SJSA1 (cell line): Measurements from ENCODE around the gene NDNF. TPM values are rescaled to one million over a fixed set of nuclear protein-coding genes. Genes with fewer than 3 reads are reported as not detected.

Experiments used
- DNase-seq, 2 experiments: peaks; one replicate each; pipeline ENCODE4 v3.0.0-alpha.2; 2015 to 2020; ENCODE audit warnings: low spot score in 2 of 2, low read depth in 1 of 2
- H3K27ac ChIP-seq: fragments of 250-450 bp; sonication (Bioruptor Pico); 2 replicates; pipeline ENCODE4 v1.5.1; 2020; ENCODE audit warnings: mild to moderate bottlenecking, moderate library complexity
- H3K27me3 ChIP-seq: fragments of 250-450 bp; sonication (Bioruptor Pico); replicated peaks from 2 replicates; pipeline ENCODE4 v1.5.1; 2020; ENCODE audit warnings: mild to moderate bottlenecking, moderate library complexity
- H3K36me3 ChIP-seq: fragments of 250-450 bp; sonication (Bioruptor Pico); 2 replicates; pipeline ENCODE4 v1.5.1; 2020; ENCODE audit warnings: mild to moderate bottlenecking
- H3K4me1 ChIP-seq: fragments of 250-450 bp; sonication (Bioruptor Pico); replicated peaks from 2 replicates; pipeline ENCODE4 v1.6.1; 2021; ENCODE audit warnings: mild to moderate bottlenecking
- H3K4me3 ChIP-seq: fragments of 250-450 bp; sonication (Bioruptor Pico); 2 replicates; pipeline ENCODE4 v1.5.1; 2020; ENCODE audit warnings: mild to moderate bottlenecking
- H3K9me3 ChIP-seq: fragments of 250-450 bp; sonication (Bioruptor Pico); replicated peaks from 2 replicates; pipeline ENCODE4 v1.5.1; 2020; ENCODE audit warnings: mild to moderate bottlenecking
- total RNA-seq: library from RNA; depleted of rRNA; stranded (reverse); fragments of >200 nt; shearing (Covaris generic); gene quantifications from 2 replicates; pipeline ENCODE4 v1.2.3, GENCODE V29; 2014

NDNF gene
- total RNA-seq, 1 experiment from 2014 or later, result not detected

DNA sequence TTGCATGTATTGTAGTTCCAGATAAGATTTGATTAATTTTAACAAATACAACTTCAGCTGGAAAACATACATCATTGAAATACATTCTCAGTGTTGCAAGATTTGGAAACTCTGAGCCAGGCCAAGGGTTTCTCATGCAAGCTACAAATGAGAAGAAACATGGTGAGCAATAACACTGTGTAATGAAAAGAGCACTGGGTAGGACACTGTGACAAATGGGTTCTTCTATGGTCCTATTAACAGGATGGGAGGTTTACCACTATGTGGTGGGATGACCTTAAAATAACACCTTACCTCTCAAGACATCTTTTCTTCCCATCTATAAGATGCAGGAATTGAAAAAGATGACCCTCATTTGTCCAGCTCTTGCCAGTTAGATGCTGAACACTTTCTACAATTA, 19.6 kb upstream of the NDNF start:
- DNase-seq, result no peak
- Histone ChIP-seq H3K4me1 (no peaks in the 10 kb centered on the region), H3K4me3 (no peak overlapping the region), H3K27ac (no peak overlapping the region), H3K36me3 (no peaks in the 10 kb centered on the region), H3K27me3 (0 out of 2 replicates have a peak, but pooled peaks cover 4% of the 10 kb centered on the region), H3K9me3 (no peaks in the 10 kb centered on the region)

DNA sequence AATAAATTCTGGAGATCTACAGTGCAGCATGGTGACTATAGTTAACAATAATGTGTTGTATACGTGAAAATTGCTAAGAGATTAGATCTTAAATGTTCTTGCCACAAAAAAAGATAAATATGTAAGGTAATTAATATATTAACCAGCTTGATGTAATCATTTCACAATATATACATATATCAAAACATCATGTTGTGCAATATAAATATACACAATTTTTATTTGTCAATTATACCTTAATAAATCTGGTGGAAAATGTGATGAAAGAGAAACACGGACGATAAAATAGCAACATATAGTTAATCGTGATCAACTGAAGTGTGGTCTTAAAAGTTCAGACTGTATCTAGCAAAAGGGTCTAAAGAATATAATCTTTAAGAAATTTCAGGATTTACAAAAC, 16.5 kb upstream of the NDNF start:
- H3K27ac ChIP-seq, result no peak overlapping the region
- H3K27me3 ChIP-seq, result 0 out of 2 replicates have a peak, but pooled peaks cover 4% of the 10 kb centered on the region
- H3K9me3 ChIP-seq, result no peaks in the 10 kb centered on the region
- H3K36me3 ChIP-seq, result no peaks in the 10 kb centered on the region
- no peak overlapping the region for H3K4me3 ChIP-seq
- DNase-seq, result no peak
- no peaks in the 10 kb centered on the region for H3K4me1 ChIP-seq

DNA sequence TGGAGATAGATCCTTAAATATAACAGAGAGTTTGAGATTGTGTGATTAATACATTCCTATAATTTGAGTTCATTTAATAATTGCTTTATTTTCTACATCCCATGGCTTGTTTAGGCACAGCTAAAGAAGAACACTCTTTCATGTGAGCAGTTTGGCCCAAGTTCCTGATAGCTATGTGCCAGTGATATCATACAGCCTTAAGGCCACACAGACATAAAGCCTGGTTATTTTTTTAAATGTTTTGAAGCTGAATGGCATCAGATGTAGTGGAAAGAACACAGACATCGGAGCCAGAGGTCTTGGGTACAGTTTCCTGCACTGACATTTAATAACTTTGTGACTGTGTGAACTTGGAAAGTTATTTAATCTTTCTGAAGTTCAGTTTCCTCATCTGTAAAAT, 7.0 kb upstream of the NDNF start:
- no peaks in the 10 kb centered on the region for H3K36me3 ChIP-seq
- DNase-seq, result no peak
- H3K4me3 ChIP-seq, result no peak overlapping the region
- H3K4me1 ChIP-seq, result no peaks in the 10 kb centered on the region
- H3K9me3 ChIP-seq, result no peaks in the 10 kb centered on the region
- peaks cover 44% of the 10 kb centered on the region for H3K27me3 ChIP-seq
- H3K27ac ChIP-seq, result no peak overlapping the region

DNA sequence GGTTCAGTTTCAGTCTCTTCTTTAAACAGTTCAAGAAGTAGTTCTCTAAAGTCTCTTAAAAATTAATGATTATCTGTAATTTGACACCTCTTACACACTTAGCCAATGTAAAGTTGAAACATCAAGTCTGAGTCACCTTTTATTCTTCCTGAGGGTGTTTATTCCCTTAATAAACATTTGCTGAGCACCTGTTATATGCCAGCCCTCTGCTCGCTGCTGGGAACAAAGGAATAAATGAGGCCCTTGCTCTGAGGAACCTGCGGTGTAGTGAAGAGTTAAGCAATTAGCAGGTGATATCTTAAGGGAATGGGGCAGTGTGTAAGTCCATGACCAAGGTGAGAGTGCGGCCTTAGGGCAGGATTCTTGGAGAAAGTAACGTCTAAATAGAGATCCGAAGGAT, 5.2 kb upstream of the NDNF start:
- Histone ChIP-seq H3K27me3 (peaks cover 58% of the 10 kb centered on the region), H3K4me3 (no peak overlapping the region), H3K36me3 (no peaks in the 10 kb centered on the region), H3K27ac (no peak overlapping the region), H3K9me3 (no peaks in the 10 kb centered on the region), H3K4me1 (peaks cover 4% of the 10 kb centered on the region)
- DNase-seq, result no peak

DNA sequence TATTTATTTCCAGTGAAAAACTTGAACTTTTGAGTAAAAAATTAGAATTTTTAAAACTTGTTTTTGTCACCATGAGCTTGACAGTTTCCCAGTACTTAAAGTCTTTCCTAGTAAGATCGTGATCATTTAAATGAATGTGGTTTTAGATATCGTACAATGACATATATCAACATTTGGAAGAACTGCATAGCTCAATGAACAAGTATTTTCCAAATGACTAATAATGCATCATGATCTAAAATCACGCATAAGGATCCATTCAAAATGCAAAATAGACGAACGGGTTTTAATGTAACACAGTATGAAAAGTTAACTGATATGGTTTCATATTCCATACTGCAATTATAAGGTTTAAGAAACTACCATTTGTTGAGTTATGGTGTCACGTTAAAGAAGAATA, 4.1 kb upstream of the NDNF start:
- DNase-seq, result no peak
- Histone ChIP-seq H3K36me3 (no peaks in the 10 kb centered on the region), H3K27me3 (peaks cover 62% of the 10 kb centered on the region), H3K9me3 (no peaks in the 10 kb centered on the region), H3K27ac (no peak overlapping the region), H3K4me3 (no peak overlapping the region), H3K4me1 (peaks cover 13% of the 10 kb centered on the region)

DNA sequence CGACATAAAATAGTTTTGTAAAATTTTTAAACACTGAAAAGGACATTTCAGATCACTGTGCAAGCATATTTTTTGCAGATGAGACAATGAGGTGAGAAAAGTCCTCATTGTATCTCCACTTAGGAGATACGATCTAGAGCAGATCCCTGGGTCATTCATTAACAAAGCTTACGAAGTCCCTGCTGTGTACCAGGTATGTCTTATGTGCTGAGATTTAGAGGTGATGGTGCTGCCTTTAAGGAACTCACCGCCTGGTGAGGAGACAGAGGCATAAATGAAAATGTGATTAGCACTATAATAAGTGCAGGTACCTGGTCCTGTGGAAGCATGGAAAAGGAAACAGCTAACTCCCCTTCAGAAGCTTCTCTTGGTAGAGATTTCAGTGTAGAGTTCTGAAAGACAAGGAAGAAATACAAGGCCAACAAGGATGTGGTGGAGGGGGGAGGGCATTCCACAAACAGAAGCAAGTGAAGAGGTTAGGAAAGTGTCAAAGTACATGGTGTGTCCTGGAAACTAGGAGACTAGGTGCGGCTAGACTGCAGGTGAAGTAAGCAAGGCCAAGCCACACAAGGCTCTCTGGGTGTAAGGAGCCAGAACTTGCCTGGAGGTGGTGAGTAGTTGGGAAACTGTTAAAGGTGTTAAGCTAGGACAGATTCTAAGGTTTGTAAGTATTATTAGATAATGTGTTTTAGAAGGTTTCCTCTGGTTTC, 1.5 kb upstream of the NDNF start:
- no peak overlapping the region for H3K27ac ChIP-seq
- peaks cover 78% of the 10 kb centered on the region for H3K27me3 ChIP-seq
- no peak for DNase-seq
- peaks cover 19% of the 10 kb centered on the region for H3K4me1 ChIP-seq
- H3K4me3 ChIP-seq, result no peak overlapping the region
- no peaks in the 10 kb centered on the region for H3K9me3 ChIP-seq
- H3K36me3 ChIP-seq, result no peaks in the 10 kb centered on the region

DNA sequence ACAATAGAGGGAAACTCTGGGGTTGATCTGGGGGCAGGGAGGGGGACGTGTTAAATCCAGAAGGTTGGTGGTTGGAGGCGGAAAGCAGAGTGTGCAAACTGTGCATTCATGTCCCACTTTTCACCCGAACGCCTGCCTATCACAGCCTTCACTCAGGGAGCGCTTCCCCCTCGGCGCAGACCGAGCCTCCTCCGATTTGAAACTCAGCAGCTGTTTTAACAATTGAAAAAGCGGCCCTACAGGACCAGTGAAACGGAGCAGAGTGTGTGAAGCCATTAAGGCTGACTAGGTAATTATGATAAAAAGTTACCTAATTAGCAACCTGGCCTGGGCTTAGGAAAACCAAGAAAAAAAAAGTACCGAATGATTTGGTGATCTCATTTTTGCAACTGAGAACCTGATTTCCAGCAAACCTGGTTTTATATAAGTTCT, 685 bp upstream of the NDNF start:
- peaks cover 19% of the 10 kb centered on the region for H3K4me1 ChIP-seq
- H3K27ac ChIP-seq, result no peak overlapping the region
- H3K4me3 ChIP-seq, result no peak overlapping the region
- peaks cover 76% of the 10 kb centered on the region for H3K27me3 ChIP-seq
- no peaks in the 10 kb centered on the region for H3K9me3 ChIP-seq
- DNase-seq, result no peak
- H3K36me3 ChIP-seq, result no peaks in the 10 kb centered on the region

DNA sequence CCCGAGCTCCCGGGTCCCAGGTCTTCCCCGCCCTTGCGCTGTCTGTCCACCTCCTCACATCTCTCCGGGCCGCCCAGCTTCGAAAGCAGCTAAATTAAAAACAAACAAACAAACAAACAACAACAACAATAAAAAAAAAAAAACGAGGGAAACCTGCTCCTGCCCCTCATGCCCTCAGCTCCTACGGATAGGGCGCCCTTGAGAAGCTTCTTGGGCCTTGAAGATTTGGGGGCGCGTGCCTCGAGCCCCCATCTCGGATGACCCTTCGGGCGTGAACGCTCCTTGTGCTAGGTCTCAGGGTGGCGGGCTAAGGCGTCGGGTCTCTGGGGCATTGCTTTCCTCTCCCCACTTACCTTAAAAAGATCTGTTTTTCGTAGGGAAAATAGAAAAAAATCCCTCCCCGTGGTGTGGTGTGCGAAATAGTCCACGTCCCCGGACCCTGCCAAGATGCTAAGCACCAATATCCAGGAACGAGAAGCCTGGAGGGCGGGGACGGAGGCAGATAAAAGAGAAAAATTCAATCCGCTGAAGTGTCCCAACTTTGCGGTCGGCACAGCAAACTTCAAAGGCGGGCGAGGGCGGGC, 603 bp downstream of the NDNF start:
- H3K9me3 ChIP-seq, result no peaks in the 10 kb centered on the region
- peak in 1 of 2 experiments; percentile 19 for DNase-seq
- peak overlapping the region; percentile 37 for H3K4me3 ChIP-seq
- H3K27ac ChIP-seq, result no peak overlapping the region
- H3K4me1 ChIP-seq, result peaks cover 19% of the 10 kb centered on the region
- H3K27me3 ChIP-seq, result peaks cover 71% of the 10 kb centered on the region
- no peaks in the 10 kb centered on the region for H3K36me3 ChIP-seq

DNA sequence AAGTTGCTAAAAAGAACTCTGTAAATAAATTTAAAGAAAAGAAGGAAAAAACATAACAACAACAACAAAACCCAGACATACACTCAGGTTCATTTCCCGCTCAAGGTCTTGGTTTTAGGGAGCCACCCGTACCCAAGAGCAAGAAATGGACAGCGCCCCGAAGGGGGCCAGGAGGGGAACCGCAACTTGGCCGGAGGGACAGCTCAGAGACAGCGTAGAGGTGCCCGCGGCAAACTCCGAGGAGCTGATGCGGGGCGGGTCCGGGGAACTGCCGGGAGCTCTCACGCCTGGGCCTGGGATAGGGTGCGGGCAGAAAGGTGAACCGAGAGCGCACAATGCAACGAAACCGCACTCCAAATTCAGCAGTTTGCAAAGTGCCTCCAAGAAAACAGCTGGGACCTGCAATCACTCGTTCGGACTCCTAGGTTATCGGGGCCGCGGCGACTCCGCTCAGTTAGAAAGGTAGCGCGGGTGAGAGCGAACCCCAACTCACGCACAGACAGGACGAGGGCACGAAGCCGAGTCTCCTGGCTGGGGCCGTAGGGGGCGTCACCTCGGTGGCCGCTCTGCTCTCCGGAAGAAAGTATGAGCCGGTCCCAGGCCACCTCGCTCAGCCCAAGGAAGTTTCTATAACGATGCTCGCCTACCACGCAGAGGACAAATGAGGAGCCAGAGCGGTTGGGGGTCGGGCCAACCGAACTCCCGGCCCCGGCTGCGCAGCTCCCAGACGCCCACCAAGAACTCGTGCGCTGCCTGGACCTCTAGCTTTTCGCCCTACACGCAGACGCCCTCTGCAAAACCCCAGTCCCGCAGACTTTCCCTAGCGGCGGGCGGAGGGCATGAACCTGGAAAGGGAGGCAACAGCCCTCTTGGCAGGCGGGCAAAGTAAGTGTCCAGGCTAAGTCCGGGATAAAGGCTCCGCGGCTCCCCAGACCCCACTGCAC, 1.4 kb downstream of the NDNF start:
- DNase-seq, result peak; percentile 27 to 56
- Histone ChIP-seq H3K27me3 (peaks cover 73% of the 10 kb centered on the region), H3K4me3 (peak overlapping the region; percentile 6), H3K9me3 (no peaks in the 10 kb centered on the region), H3K27ac (no peak overlapping the region), H3K4me1 (peaks cover 19% of the 10 kb centered on the region), H3K36me3 (no peaks in the 10 kb centered on the region)

DNA sequence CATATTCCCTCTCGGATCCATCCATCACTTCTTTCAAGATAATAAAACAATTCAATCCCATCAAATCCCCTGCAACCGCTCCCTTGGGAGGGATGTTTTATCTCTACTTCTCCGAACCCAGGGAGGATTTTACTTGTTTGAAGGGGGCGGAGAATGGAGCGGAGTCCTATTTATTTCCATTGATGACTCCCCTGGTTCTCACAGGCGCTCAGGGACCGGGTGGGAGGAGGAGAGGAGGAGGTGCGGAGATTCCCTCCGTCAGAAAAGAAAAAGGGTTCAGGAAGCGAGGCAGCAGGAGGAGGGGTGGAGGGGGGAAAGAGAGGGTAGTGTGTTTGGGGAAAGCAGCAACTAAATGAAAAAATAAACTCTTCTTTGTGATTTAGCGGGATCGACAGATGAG, 2.1 kb downstream of the NDNF start:
- DNase-seq, result no peak
- Histone ChIP-seq H3K9me3 (no peaks in the 10 kb centered on the region), H3K36me3 (no peaks in the 10 kb centered on the region), H3K27me3 (peaks cover 66% of the 10 kb centered on the region), H3K4me3 (no peak overlapping the region), H3K27ac (no peak overlapping the region), H3K4me1 (peaks cover 19% of the 10 kb centered on the region)

DNA sequence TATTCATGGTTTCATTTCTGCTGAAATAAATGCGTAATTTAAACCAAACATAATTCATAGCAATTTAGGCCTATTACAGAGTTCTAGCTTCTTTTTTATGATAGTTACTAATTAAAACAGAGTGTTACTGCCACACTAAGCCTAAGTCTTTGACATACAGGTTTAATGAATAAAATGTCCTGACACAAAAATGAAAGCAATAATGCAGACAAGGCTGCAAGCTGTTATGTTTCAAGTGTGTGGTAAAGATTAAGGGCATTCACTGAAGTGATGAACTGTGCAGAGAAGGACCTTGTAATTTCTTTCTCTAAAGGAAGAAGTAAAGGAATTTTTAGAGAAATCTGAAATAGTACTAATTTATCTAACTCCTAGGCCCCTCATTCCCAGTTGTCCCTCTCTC, 2.9 kb downstream of the NDNF start:
- H3K36me3 ChIP-seq, result no peaks in the 10 kb centered on the region
- no peak for DNase-seq
- peaks cover 69% of the 10 kb centered on the region for H3K27me3 ChIP-seq
- peaks cover 19% of the 10 kb centered on the region for H3K4me1 ChIP-seq
- no peak overlapping the region for H3K4me3 ChIP-seq
- H3K27ac ChIP-seq, result no peak overlapping the region
- H3K9me3 ChIP-seq, result no peaks in the 10 kb centered on the region

DNA sequence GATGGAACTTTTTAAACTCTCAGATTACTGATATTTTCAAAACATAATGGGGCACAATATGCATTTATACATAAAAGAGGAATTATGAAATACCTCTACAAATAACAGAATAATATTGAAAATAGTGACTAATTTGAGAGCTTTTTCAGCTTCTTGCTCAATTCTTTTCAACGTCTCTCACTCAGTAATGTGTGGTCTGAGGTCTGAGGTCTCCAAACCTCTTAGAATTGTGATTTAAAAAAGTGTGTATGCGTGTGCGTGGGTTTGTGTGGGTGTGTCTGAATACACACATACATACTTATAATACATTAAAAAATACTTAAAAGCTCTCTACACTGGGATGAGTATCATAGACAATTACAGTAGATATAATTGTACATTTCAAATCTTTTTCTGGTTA, 7.9 kb downstream of the NDNF start:
- H3K4me3 ChIP-seq, result no peak overlapping the region
- H3K9me3 ChIP-seq, result no peaks in the 10 kb centered on the region
- no peaks in the 10 kb centered on the region for H3K36me3 ChIP-seq
- H3K27me3 ChIP-seq, result peaks cover 31% of the 10 kb centered on the region
- H3K4me1 ChIP-seq, result no peaks in the 10 kb centered on the region
- no peak overlapping the region for H3K27ac ChIP-seq
- no peak for DNase-seq

DNA sequence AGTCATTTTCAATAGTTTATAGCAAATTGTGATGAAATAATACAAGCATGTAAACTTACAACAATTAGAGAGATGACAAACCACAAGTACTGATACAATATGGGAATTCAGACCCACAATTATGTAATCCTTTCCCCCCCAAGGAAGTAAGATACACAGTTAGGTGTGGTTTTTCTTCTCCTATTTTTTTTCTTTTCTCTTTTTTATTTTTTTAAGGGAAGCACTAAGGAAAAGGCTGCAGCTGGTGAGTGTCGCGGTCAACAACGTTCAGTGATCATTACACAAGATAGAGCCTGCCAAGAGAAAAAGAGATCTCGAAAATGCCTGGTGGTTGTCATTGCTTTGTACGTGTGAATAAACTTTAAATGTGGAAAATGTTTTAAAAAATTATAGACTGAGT, 9.8 kb downstream of the NDNF start:
- Histone ChIP-seq H3K36me3 (no peaks in the 10 kb centered on the region), H3K4me3 (no peak overlapping the region), H3K4me1 (no peaks in the 10 kb centered on the region), H3K27me3 (peaks cover 22% of the 10 kb centered on the region), H3K27ac (no peak overlapping the region), H3K9me3 (no peaks in the 10 kb centered on the region)
- DNase-seq, result no peak

DNA sequence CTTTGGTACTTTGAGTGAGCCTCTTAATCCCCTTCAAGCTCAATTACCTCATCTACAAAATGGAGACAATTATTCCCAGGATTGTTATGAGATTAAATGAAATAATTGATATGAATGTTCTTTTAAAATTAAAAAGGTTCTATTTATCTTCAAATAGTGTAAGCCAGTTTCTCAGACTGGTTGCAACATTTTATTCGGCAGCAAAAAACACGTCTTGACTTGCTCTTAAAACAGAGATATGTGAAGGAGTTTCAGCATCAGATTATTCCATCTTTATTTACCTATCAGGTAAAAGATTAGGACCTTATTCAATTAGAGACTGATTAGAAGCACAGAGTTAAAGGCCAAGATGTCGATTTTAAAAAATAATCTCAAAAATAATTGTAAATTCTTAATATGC, 10.5 kb downstream of the NDNF start:
- no peak for DNase-seq
- H3K36me3 ChIP-seq, result no peaks in the 10 kb centered on the region
- H3K9me3 ChIP-seq, result no peaks in the 10 kb centered on the region
- no peak overlapping the region for H3K27ac ChIP-seq
- no peak overlapping the region for H3K4me3 ChIP-seq
- no peaks in the 10 kb centered on the region for H3K4me1 ChIP-seq
- H3K27me3 ChIP-seq, result peaks cover 21% of the 10 kb centered on the region
